ENCODE measurements around the gene ADGRG2. TPM values are rescaled to one million over a fixed set of nuclear protein-coding genes. Genes with fewer than 3 reads are reported as not detected.

The ADGRG2 gene
- total RNA-seq, 2 experiments from 2014 or later, result not detected

DNA sequence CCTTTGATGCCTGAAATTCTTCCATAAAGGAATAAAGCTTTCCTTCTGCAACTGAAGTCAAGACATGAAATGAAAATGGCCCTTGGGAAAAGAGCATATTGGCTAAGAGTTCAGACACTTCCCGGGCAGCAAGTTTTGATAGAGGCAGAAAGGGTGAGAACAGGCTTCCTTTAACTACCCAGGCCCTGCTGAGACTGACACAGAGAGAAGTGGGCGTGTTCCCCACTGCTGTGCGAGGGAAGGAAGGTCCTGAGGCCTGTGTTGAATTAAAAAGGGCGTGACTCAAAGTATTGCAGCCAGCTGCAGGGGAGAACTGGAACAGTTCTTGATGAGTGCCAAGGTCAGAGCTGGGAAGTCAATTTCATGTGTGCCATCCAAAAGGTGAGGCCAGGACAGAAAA is 33.9 kb upstream of the ADGRG2 start:
- intact Hi-C loops (cut with micrococcal nuclease; ENCODE audit: unreplicated experiment), result no loop called here
- CTCF ChIA-PET (ENCODE audit: unreplicated experiment), result no interaction called here
- Histone ChIP-seq H3K79me2 (ENCODE audit: insufficient read depth, low read depth, low read length) (no peaks in the 10 kb centered on the region), H3K27ac (ENCODE audit: low read depth, low read length, poor library complexity, severe bottlenecking) (no peak overlapping the region), H4K20me1 (ENCODE audit: insufficient read depth, low read length) (no peaks in the 10 kb centered on the region), H3K4me2 (ENCODE audit: low read length) (no peak overlapping the region), H3K9me3 (ENCODE audit: low read length) (no peaks in the 10 kb centered on the region), H3K4me1 (ENCODE audit: insufficient read depth, low read length, poor library complexity, severe bottlenecking) (no peaks in the 10 kb centered on the region), H3K36me3 (ENCODE audit: insufficient read depth, low read length) (no peaks in the 10 kb centered on the region), H3K9me2 (ENCODE audit: insufficient read depth, low read length) (no peaks in the 10 kb centered on the region), H2AFZ (ENCODE audit: low read length) (no peak overlapping the region), H3K4me3 (ENCODE audit: low read depth, low read length, poor library complexity, severe bottlenecking) (no peak overlapping the region)
- BruUV-seq (replicated peaks), result no TSS peak
- no peak for TF ChIP-seq EZH2phosphoT487 (IDR thresholded peaks at IDR 0.05; ENCODE audit: borderline replicate concordance, low read depth, low read length)
- TF ChIP-seq, protein P1, sequence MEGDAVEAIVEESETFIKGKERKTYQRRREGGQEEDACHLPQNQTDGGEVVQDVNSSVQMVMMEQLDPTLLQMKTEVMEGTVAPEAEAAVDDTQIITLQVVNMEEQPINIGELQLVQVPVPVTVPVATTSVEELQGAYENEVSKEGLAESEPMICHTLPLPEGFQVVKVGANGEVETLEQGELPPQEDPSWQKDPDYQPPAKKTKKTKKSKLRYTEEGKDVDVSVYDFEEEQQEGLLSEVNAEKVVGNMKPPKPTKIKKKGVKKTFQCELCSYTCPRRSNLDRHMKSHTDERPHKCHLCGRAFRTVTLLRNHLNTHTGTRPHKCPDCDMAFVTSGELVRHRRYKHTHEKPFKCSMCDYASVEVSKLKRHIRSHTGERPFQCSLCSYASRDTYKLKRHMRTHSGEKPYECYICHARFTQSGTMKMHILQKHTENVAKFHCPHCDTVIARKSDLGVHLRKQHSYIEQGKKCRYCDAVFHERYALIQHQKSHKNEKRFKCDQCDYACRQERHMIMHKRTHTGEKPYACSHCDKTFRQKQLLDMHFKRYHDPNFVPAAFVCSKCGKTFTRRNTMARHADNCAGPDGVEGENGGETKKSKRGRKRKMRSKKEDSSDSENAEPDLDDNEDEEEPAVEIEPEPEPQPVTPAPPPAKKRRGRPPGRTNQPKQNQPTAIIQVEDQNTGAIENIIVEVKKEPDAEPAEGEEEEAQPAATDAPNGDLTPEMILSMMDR (conservative IDR thresholded peaks at IDR 0.05; ENCODE audit: low read length), result no peak
- POLR2A ChIA-PET, result no interaction called here
- DNase-seq (ENCODE audit: low spot score), result no peak

DNA sequence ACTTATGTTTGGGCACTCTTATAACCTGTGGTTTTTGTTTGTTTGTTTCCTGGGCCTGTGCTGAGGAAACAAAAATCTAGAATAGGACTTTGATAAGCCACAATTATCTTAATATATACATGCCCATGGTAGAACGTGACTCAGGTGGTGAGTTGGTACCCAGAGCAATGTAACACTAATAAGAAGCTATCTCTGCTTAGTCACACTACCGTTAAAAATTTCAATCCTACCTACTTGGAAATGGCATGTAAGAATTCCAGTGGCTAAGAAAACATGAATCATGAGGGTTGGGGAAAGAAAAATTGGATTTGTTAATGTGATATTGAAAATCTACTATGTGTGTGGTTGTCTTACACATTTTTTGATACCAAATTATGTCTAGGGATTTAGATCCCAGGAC is 30.5 kb upstream of the ADGRG2 start:
- TF ChIP-seq EZH2phosphoT487 (IDR thresholded peaks at IDR 0.05; ENCODE audit: borderline replicate concordance, low read depth, low read length), result no peak
- TF ChIP-seq, protein P1 (conservative IDR thresholded peaks at IDR 0.05; ENCODE audit: low read length), result no peak
- Histone ChIP-seq H3K36me3 (ENCODE audit: insufficient read depth, low read length) (no peaks in the 10 kb centered on the region), H2AFZ (ENCODE audit: low read length) (no peak overlapping the region), H4K20me1 (ENCODE audit: insufficient read depth, low read length) (no peaks in the 10 kb centered on the region), H3K4me1 (ENCODE audit: insufficient read depth, low read length, poor library complexity, severe bottlenecking) (no peaks in the 10 kb centered on the region), H3K27ac (ENCODE audit: low read depth, low read length, poor library complexity, severe bottlenecking) (no peak overlapping the region), H3K79me2 (ENCODE audit: insufficient read depth, low read depth, low read length) (no peaks in the 10 kb centered on the region), H3K4me2 (ENCODE audit: low read length) (no peak overlapping the region), H3K9me3 (ENCODE audit: low read length) (no peaks in the 10 kb centered on the region), H3K4me3 (ENCODE audit: low read depth, low read length, poor library complexity, severe bottlenecking) (no peak overlapping the region), H3K9me2 (ENCODE audit: insufficient read depth, low read length) (no peaks in the 10 kb centered on the region)
- ChIA-PET POLR2A (no interaction called here), CTCF (ENCODE audit: unreplicated experiment) (no interaction called here)
- no TSS peak for BruUV-seq (replicated peaks)
- intact Hi-C loops (cut with micrococcal nuclease; ENCODE audit: unreplicated experiment), result no loop called here
- no peak for DNase-seq (ENCODE audit: low spot score)

DNA sequence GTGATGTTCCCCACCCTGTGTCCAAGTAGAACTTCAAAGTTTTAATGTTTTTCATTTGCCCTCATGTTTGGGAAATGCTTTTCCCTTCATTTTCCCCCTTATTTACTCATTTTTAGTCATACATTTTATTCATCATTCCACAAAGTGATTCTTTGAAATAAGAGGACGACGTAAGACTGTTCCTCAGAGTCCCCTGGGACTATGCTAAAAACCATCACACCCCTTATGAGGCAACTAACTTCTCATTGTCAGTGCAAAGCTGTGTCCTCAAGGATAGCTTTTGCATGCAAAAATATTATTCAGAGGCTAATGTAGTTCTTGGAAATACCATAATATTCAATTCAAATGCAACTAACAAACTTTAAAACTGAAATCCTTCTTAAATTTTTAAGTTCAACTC is 14.8 kb upstream of the ADGRG2 start:
- ChIA-PET POLR2A (interaction anchor here (0.6 kb wide), 1 partner anchor 1059 kb away, joined by 4 read pairs; no protein-coding TSS in a partner anchor), CTCF (ENCODE audit: unreplicated experiment) (no interaction called here)
- no peaks in the 10 kb centered on the region for H3K4me1 ChIP-seq (ENCODE audit: insufficient read depth, low read length, poor library complexity, severe bottlenecking)
- TF ChIP-seq EZH2phosphoT487 (IDR thresholded peaks at IDR 0.05; ENCODE audit: borderline replicate concordance, low read depth, low read length), result no peak
- TF ChIP-seq, protein P1 (conservative IDR thresholded peaks at IDR 0.05; ENCODE audit: low read length), result no peak
- no peaks in the 10 kb centered on the region for H4K20me1 ChIP-seq (ENCODE audit: insufficient read depth, low read length)
- no peaks in the 10 kb centered on the region for H3K79me2 ChIP-seq (ENCODE audit: insufficient read depth, low read depth, low read length)
- H3K9me2 ChIP-seq (ENCODE audit: insufficient read depth, low read length), result no peaks in the 10 kb centered on the region
- H3K36me3 ChIP-seq (ENCODE audit: insufficient read depth, low read length), result no peaks in the 10 kb centered on the region
- no peak overlapping the region for H3K4me3 ChIP-seq (ENCODE audit: low read depth, low read length, poor library complexity, severe bottlenecking)
- H3K27ac ChIP-seq (ENCODE audit: low read depth, low read length, poor library complexity, severe bottlenecking), result no peak overlapping the region
- intact Hi-C loops (cut with micrococcal nuclease; ENCODE audit: unreplicated experiment), result no loop called here
- no peaks in the 10 kb centered on the region for H3K9me3 ChIP-seq (ENCODE audit: low read length)
- no TSS peak for BruUV-seq (replicated peaks)
- no peak for DNase-seq (ENCODE audit: low spot score)
- no peak overlapping the region for H2AFZ ChIP-seq (ENCODE audit: low read length)
- no peak overlapping the region for H3K4me2 ChIP-seq (ENCODE audit: low read length)

All from OCI-LY7 (cell line).